ENCODE results near the gene ELP6.

- TF ChIP-seq ZNF274 (IDR thresholded peaks at IDR 0.05; ENCODE audit: low read depth, low read length) (no peak), YY1 (IDR thresholded peaks at IDR 0.05; ENCODE audit: insufficient read depth, insufficient read length) (no peak)
Observed at GRCh38 chr3:47487265-47487664, 26.2 kb downstream of the ELP6 start.

All from NT2/D1 (cell line).